ENCODE measurements around the gene RXFP2. TPM values are rescaled to one million over a fixed set of nuclear protein-coding genes. Genes with fewer than 3 reads are reported as not detected.

Gene RXFP2
- total RNA-seq, 2 donors from 2014 or later: not detected

DNA sequence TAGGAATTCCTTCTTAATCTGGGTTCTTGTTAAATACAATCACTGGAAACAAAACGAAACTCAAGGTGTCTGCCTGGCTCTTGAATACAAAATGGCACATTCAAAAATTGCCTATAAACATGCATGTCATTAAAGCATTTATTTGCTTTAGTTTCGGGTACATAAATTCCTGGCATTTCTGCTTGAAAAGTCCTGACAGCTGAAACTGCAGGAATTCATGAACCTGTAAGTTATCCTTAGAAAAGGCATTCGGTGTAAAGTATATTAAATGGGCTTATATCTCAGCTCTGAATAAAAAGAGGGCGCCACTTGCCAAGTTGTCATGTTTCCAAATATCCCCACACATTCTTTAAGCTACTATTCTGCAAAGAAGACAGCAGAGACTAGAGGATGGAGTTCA, 32.9 kb downstream of the RXFP2 start:
- no peak overlapping the region for H3K4me3 ChIP-seq
- WGBS: 39% methylated on average over 4 of the region's 4 CpGs
- intact Hi-C loops (cut with DNase I): no loop called here
- H3K9me3 ChIP-seq: no peaks in the 10 kb centered on the region
- no peaks in the 10 kb centered on the region for H3K4me1 ChIP-seq (replicated peaks)
- no peak for DNase-seq (ENCODE audit: low spot score)
- H3K36me3 ChIP-seq: no peaks in the 10 kb centered on the region
- TF ChIP-seq POLR2AphosphoS5 (IDR thresholded peaks at IDR 0.05): no peak
- TF ChIP-seq, protein P1, sequence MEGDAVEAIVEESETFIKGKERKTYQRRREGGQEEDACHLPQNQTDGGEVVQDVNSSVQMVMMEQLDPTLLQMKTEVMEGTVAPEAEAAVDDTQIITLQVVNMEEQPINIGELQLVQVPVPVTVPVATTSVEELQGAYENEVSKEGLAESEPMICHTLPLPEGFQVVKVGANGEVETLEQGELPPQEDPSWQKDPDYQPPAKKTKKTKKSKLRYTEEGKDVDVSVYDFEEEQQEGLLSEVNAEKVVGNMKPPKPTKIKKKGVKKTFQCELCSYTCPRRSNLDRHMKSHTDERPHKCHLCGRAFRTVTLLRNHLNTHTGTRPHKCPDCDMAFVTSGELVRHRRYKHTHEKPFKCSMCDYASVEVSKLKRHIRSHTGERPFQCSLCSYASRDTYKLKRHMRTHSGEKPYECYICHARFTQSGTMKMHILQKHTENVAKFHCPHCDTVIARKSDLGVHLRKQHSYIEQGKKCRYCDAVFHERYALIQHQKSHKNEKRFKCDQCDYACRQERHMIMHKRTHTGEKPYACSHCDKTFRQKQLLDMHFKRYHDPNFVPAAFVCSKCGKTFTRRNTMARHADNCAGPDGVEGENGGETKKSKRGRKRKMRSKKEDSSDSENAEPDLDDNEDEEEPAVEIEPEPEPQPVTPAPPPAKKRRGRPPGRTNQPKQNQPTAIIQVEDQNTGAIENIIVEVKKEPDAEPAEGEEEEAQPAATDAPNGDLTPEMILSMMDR (IDR thresholded peaks at IDR 0.05): no peak
- TF ChIP-seq POLR2A (IDR thresholded peaks at IDR 0.05): no peak
- H3K27ac ChIP-seq: no peak overlapping the region
- no peaks in the 10 kb centered on the region for H3K27me3 ChIP-seq (replicated peaks; ENCODE audit: insufficient read depth)

DNA sequence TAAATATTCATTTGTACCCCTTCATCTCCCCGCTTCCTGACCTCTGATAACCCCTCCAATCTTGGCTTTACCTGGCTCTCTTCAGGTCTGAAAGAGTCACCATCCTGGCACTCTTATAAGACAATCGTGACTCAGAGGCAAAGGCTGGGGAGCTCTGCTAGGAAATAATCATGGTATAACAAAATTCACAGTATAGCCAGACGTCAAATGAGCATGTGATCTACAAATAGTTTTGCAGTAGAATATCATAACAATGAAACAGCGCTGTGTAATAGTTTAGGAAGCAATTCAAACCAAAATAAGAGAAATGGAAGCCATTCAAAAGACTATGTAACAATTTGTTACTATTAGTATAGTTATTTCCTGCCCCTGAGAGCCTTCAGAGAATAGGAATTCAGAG, 34.2 kb downstream of the RXFP2 start:
- 50% methylated on average over 4 of the region's 4 CpGs for WGBS
- no peak for DNase-seq (ENCODE audit: low spot score)
- Histone ChIP-seq H3K9me3 (no peaks in the 10 kb centered on the region), H3K27me3 (replicated peaks; ENCODE audit: insufficient read depth) (no peaks in the 10 kb centered on the region), H3K27ac (no peak overlapping the region), H3K4me1 (replicated peaks) (no peaks in the 10 kb centered on the region), H3K4me3 (no peak overlapping the region), H3K36me3 (no peaks in the 10 kb centered on the region)
- intact Hi-C loops (cut with DNase I): no loop called here
- TF ChIP-seq POLR2AphosphoS5 (IDR thresholded peaks at IDR 0.05): no peak
- TF ChIP-seq, protein P1 (IDR thresholded peaks at IDR 0.05): no peak
- TF ChIP-seq POLR2A (IDR thresholded peaks at IDR 0.05): no peak

DNA sequence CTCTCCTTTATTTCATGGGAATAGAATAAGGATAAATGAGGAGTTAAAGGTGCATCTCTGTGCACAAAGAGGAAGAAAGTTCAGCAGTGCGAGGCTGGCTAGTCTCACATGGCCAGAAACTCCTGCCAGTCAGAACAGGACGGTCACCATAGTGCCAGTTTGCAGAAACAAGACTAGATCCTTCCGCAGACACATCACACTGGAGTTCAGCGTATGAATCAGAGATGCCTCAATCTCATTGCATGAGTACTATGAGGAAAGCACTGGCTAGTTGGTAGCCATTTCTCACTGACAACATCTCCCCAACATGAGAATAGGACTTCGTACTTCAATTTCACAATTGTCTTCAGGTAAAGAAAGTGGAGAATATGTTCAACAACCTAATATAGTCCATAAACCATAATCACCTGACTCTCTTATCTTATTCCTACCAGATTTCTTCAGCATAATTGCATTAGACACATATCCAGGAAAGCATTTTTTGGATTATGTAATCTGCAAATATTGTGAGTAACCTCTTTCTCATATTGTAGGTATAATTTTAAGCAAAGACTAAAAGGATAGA, 34.9 kb downstream of the RXFP2 start:
- DNase-seq (ENCODE audit: low spot score): no peak
- Histone ChIP-seq H3K27me3 (replicated peaks; ENCODE audit: insufficient read depth) (no peaks in the 10 kb centered on the region), H3K27ac (no peak overlapping the region), H3K9me3 (no peaks in the 10 kb centered on the region), H3K4me1 (replicated peaks) (no peaks in the 10 kb centered on the region), H3K4me3 (no peak overlapping the region), H3K36me3 (no peaks in the 10 kb centered on the region)
- 98% methylated on average over 5 of the region's 5 CpGs for WGBS
- intact Hi-C loops (cut with DNase I): no loop called here
- TF ChIP-seq, protein P1 (IDR thresholded peaks at IDR 0.05): no peak
- TF ChIP-seq POLR2AphosphoS5 (IDR thresholded peaks at IDR 0.05): no peak
- no peak for TF ChIP-seq POLR2A (IDR thresholded peaks at IDR 0.05)

DNA sequence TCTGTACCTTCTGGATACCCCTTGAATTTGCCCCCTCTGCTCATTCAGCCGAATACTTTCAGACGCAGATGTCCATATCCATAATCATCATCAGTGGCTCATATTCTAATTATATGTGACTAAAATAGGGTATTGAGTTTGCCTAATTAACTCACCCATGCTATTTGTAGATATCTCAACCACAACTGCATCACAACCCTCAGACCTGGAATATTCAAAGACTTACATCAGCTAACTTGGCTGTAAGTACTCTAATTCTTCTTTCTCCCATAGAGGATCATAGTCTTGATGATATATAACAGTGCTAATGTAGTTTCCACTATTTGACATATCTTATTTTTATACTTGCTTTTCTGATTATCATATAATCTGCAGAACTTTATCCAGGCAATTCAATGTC, 35.8 kb downstream of the RXFP2 start:
- 98% methylated on average over 2 of the region's 2 CpGs for WGBS
- intact Hi-C loops (cut with DNase I): no loop called here
- DNase-seq (ENCODE audit: low spot score): no peak
- Histone ChIP-seq H3K27ac (no peak overlapping the region), H3K27me3 (replicated peaks; ENCODE audit: insufficient read depth) (no peaks in the 10 kb centered on the region), H3K4me1 (replicated peaks) (no peaks in the 10 kb centered on the region), H3K36me3 (no peaks in the 10 kb centered on the region), H3K4me3 (no peak overlapping the region), H3K9me3 (no peaks in the 10 kb centered on the region)
- no peak for TF ChIP-seq POLR2A (IDR thresholded peaks at IDR 0.05)
- TF ChIP-seq POLR2AphosphoS5 (IDR thresholded peaks at IDR 0.05): no peak
- TF ChIP-seq, protein P1 (IDR thresholded peaks at IDR 0.05): no peak

DNA sequence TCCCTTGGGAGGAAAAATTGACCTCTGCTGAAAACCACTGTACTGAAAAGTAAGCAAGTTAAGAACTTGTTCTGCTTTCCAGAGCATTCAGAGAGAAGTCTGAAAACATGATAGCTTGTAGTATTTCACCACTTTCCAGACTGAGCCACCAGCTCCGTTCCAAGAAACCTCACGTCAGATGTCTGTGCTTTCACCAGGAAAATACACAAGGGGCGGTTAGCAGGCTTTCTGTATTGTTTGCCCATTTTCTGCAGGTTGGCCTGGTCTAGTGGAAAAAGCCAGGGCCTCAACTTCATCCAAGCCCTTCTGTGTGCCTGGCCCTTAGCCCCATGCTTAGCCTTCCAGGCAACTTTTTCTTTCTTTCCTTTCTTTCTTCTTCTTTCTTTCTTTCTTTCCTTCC, 36.4 kb downstream of the RXFP2 start:
- 78% methylated on average over 3 of the region's 3 CpGs for WGBS

More for the DNA sequence above, 36.4 kb downstream of the RXFP2 start:
- Histone ChIP-seq H3K36me3 (no peaks in the 10 kb centered on the region), H3K4me1 (replicated peaks) (no peaks in the 10 kb centered on the region), H3K4me3 (no peak overlapping the region), H3K9me3 (no peaks in the 10 kb centered on the region), H3K27me3 (replicated peaks; ENCODE audit: insufficient read depth) (peaks cover 2% of the 10 kb centered on the region), H3K27ac (no peak overlapping the region)
- TF ChIP-seq, protein P1 (IDR thresholded peaks at IDR 0.05): no peak
- TF ChIP-seq POLR2A (IDR thresholded peaks at IDR 0.05): no peak
- TF ChIP-seq POLR2AphosphoS5 (IDR thresholded peaks at IDR 0.05): no peak
- DNase-seq (ENCODE audit: low spot score): no peak
- intact Hi-C loops (cut with DNase I): no loop called here

Measured in prostate gland (tissue), 2 donors.